Smooth muscle cell (in vitro differentiated cells): ENCODE measurements around the gene GABPB1. TPM values are rescaled to one million over a fixed set of nuclear protein-coding genes. Genes with fewer than 3 reads are reported as not detected.
"Not testable (repeated sequence)": the region's sequence is repeated elsewhere in the genome, so short reads cannot be mapped to it uniquely, and the experiment has no call there.

ENCODE experiments used
- DNase-seq: peaks from one replicate; lab custom pipeline; 2025; ENCODE audit not compliant: unreplicated experiment; lab: John Stamatoyannopoulos, UW
- H2AFZ ChIP-seq: fragments of 200-600 bp; sonication (generic); 2 replicates; pipeline ENCODE4 v1.6.0; 2016; ENCODE audit warnings: antibody characterized with exemption, low read depth, mild to moderate bottlenecking
- H3F3A ChIP-seq: fragments of 200-600 bp; sonication (generic); 2 replicates; pipeline ENCODE4 v1.6.0; 2017; ENCODE audit warnings: antibody characterized with exemption, low read depth
- H3K27ac ChIP-seq: fragments of 200-600 bp; sonication (generic); 2 replicates; pipeline ENCODE4 v1.5.1; 2016; ENCODE audit warnings: low read depth, mild to moderate bottlenecking
- H3K27me3 ChIP-seq: fragments of 200-600 bp; sonication (generic); 2 replicates; pipeline ENCODE4 v1.6.1; 2016; ENCODE audit warnings: low read depth, mild to moderate bottlenecking
- H3K36me3 ChIP-seq: fragments of 200-600 bp; sonication (generic); 2 replicates; pipeline ENCODE4 v1.5.1; 2016; ENCODE audit warnings: low read depth
- H3K4me1 ChIP-seq: fragments of 200-600 bp; sonication (generic); 2 replicates; pipeline ENCODE4 v1.5.1; 2016; ENCODE audit warnings: low read depth
- H3K4me2 ChIP-seq: fragments of 200-600 bp; sonication (generic); 2 replicates; pipeline ENCODE4 v1.6.0; 2016; ENCODE audit warnings: mild to moderate bottlenecking
- H3K4me3 ChIP-seq: fragments of 200-600 bp; sonication (generic); 2 replicates; pipeline ENCODE4 v1.5.1; 2016; ENCODE audit warnings: mild to moderate bottlenecking
- H3K79me2 ChIP-seq: fragments of 200-600 bp; sonication (generic); 2 replicates; pipeline ENCODE4 v1.6.0; 2016; ENCODE audit warnings: low read depth, mild to moderate bottlenecking
- H3K9ac ChIP-seq: fragments of 200-600 bp; sonication (generic); 2 replicates; pipeline ENCODE4 v1.6.0; 2016; ENCODE audit warnings: low read depth
- H3K9me3 ChIP-seq: fragments of 200-600 bp; sonication (generic); replicated peaks from 2 replicates; pipeline ENCODE4 v1.5.1; 2016; ENCODE audit warnings: low read depth
- H4K20me1 ChIP-seq: fragments of 200-600 bp; sonication (generic); 2 replicates; pipeline ENCODE4 v1.6.0; 2016; ENCODE audit warnings: low read depth
- WGBS: methylation state at CpG from one replicate; pipeline ENCODE4 v1.1.7; 2016; ENCODE audit warnings: low lambda C conversion rate; 5-methylcytosine and 5-hydroxymethylcytosine counted together
- polyA plus RNA-seq: library from polyadenylated mRNA; unstranded; fragments of >200 nt; fragmentation: Nextera tagmentation; extraction: Ambion mirVana; gene quantifications from 2 replicates; pipeline ENCODE4 v1.2.1, GENCODE V29; 2016
- total RNA-seq: library from RNA; depleted of rRNA; stranded (reverse); fragments of >200 nt; gene quantifications from 2 replicates; pipeline ENCODE4 v1.2.3, GENCODE V29; 2014
- TF ChIP-seq, protein P1 (sequence below): fragments of 200-600 bp; sonication (generic); IDR thresholded peaks from 2 replicates; pipeline ENCODE4 v1.5.1; 2017; ENCODE audit warnings: borderline replicate concordance, mild to moderate bottlenecking, antibody characterized with exemption; ENCODE audit not compliant: insufficient read depth, poor library complexity, severe bottlenecking

The GABPB1 gene
- total and polyA plus RNA-seq, 2 experiments from 2014 or later = 24.1 to 49.3 TPM

DNA sequence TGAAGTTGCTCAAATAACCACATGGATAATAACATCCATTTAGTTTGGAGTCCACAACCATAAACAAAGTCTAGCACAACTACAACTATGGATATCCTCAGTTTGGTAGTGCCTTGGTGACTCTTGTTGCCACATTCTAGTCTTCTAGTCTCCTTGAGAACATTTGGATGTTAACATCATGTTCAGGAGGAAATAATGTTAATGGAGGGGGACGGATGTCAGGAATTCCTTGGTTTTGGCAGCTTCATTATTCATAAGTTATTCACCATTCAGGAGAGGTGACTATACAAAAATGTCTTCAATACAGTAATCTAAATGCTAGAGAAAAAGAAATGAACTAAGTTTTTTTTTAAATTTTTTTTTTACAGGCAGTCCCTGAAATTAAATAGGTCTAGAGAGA lies 26.4 kb upstream of the GABPB1 start:
- no peaks in the 10 kb centered on the region for H3K9me3 ChIP-seq
- 89% methylated on average over 1 of the region's 1 CpG for WGBS
- H3K4me2 ChIP-seq = no peak overlapping the region
- no peaks in the 10 kb centered on the region for H3K36me3 ChIP-seq
- H3F3A ChIP-seq = no peaks in the 10 kb centered on the region
- H3K4me3 ChIP-seq = no peak overlapping the region
- no peaks in the 10 kb centered on the region for H3K79me2 ChIP-seq
- H3K27me3 ChIP-seq = no peaks in the 10 kb centered on the region
- DNase-seq = no peak
- H4K20me1 ChIP-seq = no peaks in the 10 kb centered on the region
- TF ChIP-seq, protein P1, sequence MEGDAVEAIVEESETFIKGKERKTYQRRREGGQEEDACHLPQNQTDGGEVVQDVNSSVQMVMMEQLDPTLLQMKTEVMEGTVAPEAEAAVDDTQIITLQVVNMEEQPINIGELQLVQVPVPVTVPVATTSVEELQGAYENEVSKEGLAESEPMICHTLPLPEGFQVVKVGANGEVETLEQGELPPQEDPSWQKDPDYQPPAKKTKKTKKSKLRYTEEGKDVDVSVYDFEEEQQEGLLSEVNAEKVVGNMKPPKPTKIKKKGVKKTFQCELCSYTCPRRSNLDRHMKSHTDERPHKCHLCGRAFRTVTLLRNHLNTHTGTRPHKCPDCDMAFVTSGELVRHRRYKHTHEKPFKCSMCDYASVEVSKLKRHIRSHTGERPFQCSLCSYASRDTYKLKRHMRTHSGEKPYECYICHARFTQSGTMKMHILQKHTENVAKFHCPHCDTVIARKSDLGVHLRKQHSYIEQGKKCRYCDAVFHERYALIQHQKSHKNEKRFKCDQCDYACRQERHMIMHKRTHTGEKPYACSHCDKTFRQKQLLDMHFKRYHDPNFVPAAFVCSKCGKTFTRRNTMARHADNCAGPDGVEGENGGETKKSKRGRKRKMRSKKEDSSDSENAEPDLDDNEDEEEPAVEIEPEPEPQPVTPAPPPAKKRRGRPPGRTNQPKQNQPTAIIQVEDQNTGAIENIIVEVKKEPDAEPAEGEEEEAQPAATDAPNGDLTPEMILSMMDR = no peak
- no peak overlapping the region for H3K9ac ChIP-seq
- no peaks in the 10 kb centered on the region for H3K4me1 ChIP-seq
- H3K27ac ChIP-seq = no peak overlapping the region
- no peak overlapping the region for H2AFZ ChIP-seq

DNA sequence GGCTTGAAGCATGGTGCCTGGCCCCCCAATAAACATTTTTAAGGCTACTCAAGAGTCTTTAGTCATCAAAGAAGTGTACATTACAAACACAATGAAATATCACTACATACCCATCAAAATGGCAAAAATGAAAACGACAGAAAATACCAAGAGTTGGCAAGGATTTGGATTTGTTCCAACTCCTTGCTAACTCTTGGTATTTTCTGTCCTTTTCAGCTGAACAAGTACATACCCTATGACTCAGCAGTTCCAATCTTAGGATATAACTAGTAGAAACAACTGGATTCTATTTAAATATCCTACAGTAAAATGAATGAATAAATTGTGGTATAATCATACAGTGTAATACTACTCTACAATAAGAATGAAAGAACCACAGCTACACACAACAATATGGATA lies 25.1 kb upstream of the GABPB1 start:
- H3K4me2 ChIP-seq = no peak overlapping the region
- H3K9me3 ChIP-seq = no peaks in the 10 kb centered on the region
- H3K27ac ChIP-seq = no peak overlapping the region
- no peak for DNase-seq
- H3K36me3 ChIP-seq = no peaks in the 10 kb centered on the region
- H3K9ac ChIP-seq = no peak overlapping the region
- H2AFZ ChIP-seq = no peak overlapping the region
- H3K4me1 ChIP-seq = no peaks in the 10 kb centered on the region
- H3K4me3 ChIP-seq = no peak overlapping the region
- H3F3A ChIP-seq = no peaks in the 10 kb centered on the region
- H3K27me3 ChIP-seq = no peaks in the 10 kb centered on the region
- no peaks in the 10 kb centered on the region for H4K20me1 ChIP-seq
- H3K79me2 ChIP-seq = no peaks in the 10 kb centered on the region
- WGBS = 46% methylated on average over 1 of the region's 1 CpG
- TF ChIP-seq, protein P1 = no peak

DNA sequence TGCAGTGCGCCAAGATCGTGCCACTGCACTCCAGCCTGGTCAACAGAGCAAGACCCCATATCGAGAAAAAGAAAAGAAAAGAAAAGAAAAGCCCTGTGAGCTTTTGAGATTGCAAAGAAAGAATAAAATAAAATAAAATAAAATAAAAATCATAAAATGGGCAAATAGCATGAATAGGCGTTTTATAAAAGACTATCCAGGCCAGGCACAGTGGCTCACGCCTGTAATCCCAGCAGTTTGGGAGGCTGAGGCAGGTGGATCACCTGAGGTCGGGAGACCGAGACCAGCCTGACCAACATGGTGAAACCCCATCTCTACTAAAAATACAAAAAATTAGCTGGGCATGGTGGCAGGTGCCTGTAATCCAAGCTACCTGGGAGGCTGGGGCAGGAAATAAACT lies 24.4 kb upstream of the GABPB1 start:
- H3K79me2 ChIP-seq, DNase-seq, H3K4me1 ChIP-seq, H3K27me3 ChIP-seq, H2AFZ ChIP-seq, H3K36me3 ChIP-seq, H4K20me1 ChIP-seq, H3K9ac ChIP-seq, H3K27ac ChIP-seq, H3K4me2 ChIP-seq, H3K4me3 ChIP-seq, H3K9me3 ChIP-seq, H3F3A ChIP-seq: not testable (repeated sequence)
- WGBS = 90% methylated on average over 7 of the region's 7 CpGs

DNA sequence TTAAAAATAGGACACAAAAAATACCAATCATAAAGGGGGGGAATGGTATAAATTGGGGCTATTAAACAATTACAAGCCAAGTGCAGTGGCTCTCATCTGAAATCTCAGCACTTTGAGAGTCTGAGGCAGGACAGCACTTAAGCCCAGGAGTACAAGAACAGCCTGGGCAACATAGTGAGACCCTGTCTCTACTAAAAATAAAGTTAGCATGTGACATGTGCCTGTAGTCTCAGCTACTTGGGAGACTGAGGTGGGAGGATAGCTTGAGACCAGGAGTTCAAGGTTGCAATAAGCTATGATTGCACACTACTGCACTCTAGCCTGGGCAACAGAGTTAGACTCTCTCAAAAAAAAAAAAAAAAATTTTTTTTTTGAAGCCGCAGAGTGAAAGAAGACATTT lies 23.8 kb upstream of the GABPB1 start:
- Histone ChIP-seq H3K4me1 (no peaks in the 10 kb centered on the region), H3F3A (no peaks in the 10 kb centered on the region), H3K4me2 (no peak overlapping the region), H3K9me3 (no peaks in the 10 kb centered on the region), H4K20me1 (no peaks in the 10 kb centered on the region), H3K9ac (no peak overlapping the region), H3K27ac (no peak overlapping the region), H3K27me3 (no peaks in the 10 kb centered on the region), H3K4me3 (no peak overlapping the region), H3K79me2 (no peaks in the 10 kb centered on the region), H3K36me3 (no peaks in the 10 kb centered on the region), H2AFZ (no peak overlapping the region)
- DNase-seq = no peak
- TF ChIP-seq, protein P1 = no peak
- WGBS = 94% methylated on average over 1 of the region's 1 CpG
